Activated CD8-positive, alpha-beta memory T cell treated with anti-CD3 and anti-CD28 coated beads for 1 hour (primary cell): ENCODE measurements around the gene XPO6.

ENCODE experiments used
- DNase-seq, 2 donors: peaks; one replicate each; pipeline ENCODE4 v3.0.0-alpha.2; 2020; ENCODE audit warnings: low read depth in 1 of 2; ENCODE audit errors: extremely low read depth in 1 of 2

Gene XPO6

DNA sequence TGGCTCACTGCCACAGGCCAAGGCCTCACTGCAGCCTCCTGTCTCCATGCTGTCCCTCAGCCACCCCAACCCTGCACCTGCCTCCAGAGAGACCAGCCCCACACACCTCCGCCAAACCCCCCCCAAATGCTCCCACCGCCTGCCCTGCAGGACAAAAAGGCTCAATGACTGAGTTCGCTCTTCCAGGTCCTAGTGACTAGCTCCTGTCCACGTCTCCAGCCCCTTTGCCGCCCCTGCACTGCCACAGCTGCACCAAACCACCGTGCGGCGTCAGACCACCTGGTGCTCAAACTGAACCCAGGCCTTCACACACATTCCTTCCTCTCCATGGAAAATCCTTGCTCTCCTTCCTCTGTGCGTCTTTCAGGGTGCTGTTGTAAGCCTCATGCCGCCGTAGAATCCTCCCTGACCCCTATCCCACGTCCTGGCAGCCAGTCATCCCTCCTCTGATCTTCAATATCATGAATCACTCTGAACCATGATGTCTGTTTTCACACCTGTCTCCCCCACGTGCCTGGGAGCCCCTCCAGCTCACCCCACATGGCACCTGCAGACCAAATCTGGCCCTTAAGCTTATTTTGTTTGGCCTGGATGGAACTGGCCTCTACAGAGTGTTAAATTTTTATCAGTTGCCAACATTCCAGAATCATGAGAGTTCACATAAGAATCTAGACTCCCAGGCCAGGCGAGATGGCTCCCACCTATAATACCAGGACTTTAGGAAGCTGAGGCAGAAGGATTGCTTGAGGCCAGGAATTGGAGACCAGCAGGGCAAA lies 144.0 kb downstream of the XPO6 start:
- no peak for DNase-seq

DNA sequence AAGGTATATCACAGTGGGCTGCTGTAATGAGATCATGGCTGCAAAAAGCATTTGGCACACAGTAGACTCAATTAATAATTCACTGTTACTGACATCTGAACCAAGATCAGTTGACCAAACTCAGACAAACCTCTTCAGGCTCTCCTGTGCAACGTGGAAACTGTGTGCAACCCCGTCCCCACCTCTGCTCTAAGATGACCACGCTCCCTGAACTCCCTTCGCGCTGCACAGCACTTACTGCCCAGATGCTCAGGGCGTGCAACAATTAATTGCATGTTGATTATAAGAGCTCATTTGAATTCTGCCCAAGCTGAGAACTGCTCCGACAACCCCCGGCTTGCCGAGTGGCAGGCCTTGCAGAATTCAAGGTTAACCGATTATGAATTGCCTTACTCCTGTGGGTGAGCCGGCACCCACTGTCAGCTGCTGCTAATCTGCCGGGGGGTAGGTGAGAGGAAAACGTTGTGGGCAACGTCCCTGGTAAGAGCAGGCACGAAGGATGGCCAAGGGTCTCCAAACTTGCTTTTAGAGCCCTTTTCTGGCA lies 147.0 kb downstream of the XPO6 start:
- no peak for DNase-seq

DNA sequence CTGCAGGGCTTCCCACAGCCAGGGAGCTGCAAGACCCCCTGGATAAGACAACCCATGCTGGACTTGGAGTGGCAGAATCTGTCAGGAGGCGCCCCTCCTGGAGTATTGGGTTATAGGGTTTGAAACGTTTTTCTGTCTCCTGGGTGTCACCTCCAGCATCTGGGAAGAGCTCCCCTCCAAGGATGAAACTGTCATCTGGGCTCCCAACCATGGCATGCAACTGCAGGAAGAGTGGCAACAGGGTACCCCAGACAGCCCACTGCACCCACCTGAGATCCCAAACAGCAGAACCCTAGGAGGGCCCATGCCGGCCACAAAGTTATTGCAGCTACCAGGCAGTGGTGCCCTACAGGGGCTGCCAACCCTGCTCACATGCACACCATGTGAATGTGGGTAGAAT lies 147.6 kb downstream of the XPO6 start:
- DNase-seq, result no peak

DNA sequence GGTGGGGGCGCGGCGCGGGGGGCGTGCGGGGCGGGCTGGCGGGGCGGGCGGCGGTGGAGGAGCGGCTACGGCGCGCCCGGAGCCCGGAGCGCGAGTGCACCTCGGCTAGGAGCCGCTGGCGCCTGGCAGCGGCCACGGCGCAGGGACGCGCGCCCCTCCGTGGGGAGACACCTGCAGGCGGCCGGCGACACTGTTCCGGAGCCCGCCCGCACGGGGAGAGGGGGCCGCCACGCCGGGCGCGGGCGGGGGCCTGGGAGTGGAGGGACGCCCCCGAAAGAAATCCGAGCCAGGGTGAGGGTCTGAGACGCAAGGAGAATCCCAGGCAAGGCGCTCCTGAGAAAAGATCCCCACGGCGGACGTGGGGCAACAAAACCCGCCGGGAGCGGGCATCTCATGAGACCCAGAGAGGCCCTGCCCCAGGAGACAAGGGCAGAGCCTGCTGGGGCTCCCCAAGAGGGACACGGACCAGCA lies 148.1 kb downstream of the XPO6 start, which contains the start of gene GSG1L:
GSG1L (minus strand) TSS at position 124 of the 471 bp plus-strand sequence. CDS start 290 bp downstream, outside the sequence.
- DNase-seq, result no peak

DNA sequence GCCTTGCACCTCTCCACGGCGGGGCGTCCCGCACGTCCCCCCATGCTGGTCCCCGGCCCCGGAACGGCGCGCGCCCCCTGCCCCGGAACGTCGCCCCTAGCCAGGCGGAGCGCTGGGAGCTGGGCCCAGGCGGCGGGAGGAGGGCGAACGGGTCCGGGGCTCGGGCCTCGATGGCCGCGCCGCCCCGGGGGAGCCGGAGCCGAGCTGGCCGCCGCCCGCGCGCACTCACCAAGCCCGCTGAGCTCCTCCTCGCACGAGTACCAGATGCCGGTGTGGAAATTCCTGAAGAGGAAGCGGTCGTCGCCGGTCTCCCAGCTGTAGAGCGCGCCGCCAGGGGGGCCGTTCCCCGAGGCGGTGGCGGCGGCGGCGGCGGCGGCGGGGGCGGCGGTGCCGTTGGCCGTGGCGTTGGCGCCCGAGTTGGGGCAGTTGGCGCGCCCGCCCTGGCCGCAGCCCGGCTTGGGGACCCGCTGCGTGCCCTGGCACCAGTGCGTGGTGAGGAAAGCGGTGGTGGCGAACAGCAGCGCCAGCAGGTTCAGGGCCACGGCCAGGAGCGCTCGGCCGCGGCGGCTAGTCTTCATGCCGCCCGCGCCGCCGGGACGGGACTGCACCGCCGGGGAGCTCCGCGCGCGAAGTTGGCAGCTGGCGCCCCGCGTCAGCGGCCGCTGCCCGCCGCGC lies 148.8 kb downstream of the XPO6 start:
- DNase-seq, result no peak

DNA sequence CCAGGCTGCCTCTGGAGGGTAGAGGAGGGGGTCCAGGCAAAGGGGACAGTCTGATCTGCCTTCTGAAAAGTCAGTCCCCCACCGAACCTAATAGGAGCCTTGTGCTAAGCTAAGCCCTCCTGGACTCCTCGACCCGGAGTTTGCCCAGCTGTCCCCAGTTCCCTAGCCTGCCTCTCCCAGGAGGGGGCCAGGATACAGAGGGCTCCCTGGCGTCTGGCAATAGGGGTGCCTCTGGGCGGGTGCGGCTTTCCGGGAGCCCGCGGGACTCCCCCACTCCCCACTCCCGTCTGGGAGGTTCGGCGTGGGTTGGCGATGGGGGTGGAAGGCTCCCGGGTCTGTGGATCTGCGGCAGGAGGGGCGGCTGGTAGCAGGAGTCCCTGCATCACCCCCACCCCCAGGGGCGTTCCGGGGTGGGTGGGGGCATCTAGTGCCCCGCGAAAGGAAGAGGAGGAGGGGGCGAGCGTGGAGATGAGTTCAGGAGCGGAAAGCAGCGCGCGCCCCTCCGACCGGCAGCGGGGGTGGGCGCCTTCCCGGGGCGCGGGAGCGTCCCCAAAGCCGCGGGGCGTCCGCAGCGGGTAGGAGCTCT lies 149.4 kb downstream of the XPO6 start:
- no peak for DNase-seq

DNA sequence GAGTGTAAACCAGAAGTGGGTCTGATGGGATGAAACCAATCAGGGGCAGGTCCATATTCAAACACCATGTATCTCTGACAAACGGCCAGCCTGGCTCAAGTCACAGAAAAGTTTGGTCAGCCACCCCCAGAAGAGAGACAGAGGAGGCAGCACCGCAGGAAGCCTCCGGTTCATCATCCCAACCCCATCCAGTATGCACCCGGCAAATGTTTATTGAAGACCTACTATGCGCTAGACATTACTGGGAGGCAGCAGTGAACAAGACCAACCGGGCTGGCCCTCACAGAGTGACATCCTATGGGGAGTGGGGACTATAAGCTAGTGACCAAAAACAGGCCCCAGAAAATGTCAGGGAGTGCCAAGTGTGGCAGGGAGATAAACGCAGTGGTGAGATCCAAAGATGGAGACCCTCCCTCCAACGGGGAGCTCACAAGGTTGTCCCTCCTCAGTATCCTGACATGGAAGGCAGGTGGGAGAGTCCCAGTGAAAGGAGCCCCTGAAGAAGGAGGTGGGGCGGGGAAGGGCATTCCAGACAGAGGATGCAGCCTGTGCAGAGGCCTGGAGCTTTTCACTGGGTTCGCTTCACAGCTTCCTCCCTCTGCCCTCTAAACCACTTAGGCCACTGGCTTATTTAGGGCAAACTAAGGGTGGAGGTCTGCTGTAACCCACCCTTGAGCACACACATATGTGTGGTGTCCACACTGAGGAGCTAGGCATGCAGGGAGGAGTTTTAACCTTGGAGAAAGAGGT lies 150.2 kb downstream of the XPO6 start:
- DNase-seq, result no peak

DNA sequence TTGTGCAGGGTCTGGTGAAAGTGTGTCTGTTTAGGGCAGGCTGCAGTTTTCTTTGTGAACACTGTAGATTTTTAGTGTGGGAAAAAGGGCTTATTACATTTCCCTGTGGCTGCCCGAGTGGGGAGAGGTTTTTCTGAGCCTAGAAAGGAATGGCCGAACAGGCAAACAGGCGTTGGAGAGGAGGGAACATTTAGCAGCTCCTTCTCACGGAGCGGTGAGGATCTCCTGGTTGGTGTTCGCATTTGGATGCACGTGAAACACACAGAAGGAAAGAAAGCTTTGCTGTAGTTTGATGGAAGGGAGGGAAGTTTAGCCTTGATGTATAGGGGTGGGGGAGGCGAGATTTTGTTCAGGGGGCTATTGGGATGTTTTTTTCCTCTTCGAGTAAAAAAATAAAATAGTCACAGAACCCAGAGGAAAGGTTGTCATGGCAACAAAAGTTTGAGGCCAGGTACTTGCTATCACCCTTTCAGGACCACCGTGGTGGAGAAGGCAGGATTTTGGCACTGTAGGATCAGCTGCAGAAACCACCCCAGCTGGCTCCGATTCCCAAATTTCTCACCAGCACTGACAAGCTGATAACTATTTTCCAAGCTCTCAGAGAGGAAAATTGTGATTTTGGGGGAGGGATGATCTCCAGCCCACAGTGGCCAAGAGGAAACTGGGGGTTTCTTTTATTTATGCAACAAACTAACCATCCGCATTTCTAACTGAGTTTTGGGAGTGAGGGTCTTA lies 151.8 kb downstream of the XPO6 start:
- DNase-seq, result no peak

DNA sequence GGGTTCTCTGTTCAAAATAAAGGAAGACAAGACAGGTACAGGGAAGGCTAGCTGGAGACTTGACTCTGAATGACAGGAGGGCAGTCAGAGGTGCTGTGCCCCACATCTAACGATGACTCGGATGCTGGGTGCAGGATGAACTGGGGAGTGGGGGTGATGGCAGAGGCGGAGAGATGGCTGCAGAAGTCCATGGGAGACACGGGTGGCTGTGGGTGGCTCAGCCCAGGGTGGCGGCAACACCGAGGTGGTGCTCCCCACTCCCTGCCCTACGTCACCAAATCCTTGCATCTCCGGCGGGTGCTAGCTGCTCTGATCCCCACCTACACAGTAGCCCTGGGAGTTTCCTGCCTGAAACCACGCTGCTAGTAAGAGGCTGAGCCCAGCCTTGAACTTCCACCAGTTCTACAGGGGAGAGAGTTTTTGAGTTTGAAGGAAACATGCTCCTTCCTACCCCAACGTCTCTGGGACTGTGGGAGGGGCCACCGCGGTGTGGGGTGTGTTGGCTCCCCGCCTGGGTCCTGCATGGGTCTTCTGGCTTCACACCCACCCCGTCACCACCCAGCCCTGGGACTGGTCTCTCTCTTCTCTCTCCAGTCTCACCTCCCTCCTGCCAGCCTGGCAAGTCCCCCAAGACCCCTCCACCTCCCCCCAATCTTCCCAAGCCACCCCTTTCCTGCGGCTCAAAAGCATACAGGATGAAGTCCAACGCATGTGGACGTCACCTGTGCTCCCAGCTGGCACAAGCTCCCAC lies 152.8 kb downstream of the XPO6 start:
- DNase-seq, result no peak

GRCh38 chr16:28057949-28058348 lies 153.8 kb downstream of the XPO6 start:
- DNase-seq, result no peak

- DNase-seq, result no peak
Observed at GRCh38 chr16:28053461-28053860, 158.3 kb downstream of the XPO6 start.

GRCh38 chr16:28052274-28053128 lies 159.3 kb downstream of the XPO6 start:
- no peak for DNase-seq

GRCh38 chr16:28051486-28051885 lies 160.3 kb downstream of the XPO6 start:
- no peak for DNase-seq
